Hepatocyte (in vitro differentiated cells): ENCODE measurements around the gene DPYD.

Source experiments
- EZH2phosphoT487 ChIP-seq: fragments of 200-600 bp; sonication (generic); IDR thresholded peaks from one replicate; pipeline ENCODE4 v1.6.1; 2018; ENCODE audit warnings: antibody characterized with exemption, mild to moderate bottlenecking, low read depth, moderate library complexity; ENCODE audit not compliant: unreplicated experiment, severe bottlenecking
- TF ChIP-seq, protein P1 (sequence below): fragments of 200-600 bp; sonication (generic); IDR thresholded peaks from 2 replicates; pipeline ENCODE4 v1.5.1; 2016; ENCODE audit warnings: antibody characterized with exemption, mild to moderate bottlenecking; ENCODE audit not compliant: poor library complexity

DNA sequence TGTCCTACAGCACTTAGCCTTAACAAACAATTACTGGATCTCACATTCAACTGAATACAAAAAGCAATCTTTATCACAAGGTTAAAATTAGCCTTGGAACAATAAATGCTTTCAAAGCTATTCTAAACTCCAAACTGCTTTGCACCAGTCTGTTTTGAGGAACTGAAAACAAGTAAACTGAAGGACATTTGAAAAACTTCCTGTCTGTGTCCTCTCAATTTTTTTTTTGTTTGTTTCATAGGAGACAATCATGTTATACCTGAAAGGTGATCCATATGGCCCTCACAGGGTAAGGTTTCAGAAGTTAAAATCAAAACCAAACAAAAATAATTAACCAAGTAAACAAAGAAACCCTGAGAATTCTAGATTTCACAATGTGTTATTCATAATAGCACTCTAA, 459.1 kb downstream of the DPYD start:
- TF ChIP-seq, protein P1, sequence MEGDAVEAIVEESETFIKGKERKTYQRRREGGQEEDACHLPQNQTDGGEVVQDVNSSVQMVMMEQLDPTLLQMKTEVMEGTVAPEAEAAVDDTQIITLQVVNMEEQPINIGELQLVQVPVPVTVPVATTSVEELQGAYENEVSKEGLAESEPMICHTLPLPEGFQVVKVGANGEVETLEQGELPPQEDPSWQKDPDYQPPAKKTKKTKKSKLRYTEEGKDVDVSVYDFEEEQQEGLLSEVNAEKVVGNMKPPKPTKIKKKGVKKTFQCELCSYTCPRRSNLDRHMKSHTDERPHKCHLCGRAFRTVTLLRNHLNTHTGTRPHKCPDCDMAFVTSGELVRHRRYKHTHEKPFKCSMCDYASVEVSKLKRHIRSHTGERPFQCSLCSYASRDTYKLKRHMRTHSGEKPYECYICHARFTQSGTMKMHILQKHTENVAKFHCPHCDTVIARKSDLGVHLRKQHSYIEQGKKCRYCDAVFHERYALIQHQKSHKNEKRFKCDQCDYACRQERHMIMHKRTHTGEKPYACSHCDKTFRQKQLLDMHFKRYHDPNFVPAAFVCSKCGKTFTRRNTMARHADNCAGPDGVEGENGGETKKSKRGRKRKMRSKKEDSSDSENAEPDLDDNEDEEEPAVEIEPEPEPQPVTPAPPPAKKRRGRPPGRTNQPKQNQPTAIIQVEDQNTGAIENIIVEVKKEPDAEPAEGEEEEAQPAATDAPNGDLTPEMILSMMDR = no peak
- TF ChIP-seq EZH2phosphoT487 = no peak
